ENCODE measurements around the gene CTSW.
"Not testable (repeated sequence)": the region's sequence is repeated elsewhere in the genome, so short reads cannot be mapped to it uniquely, and the experiment has no call there.

CTSW gene

DNA sequence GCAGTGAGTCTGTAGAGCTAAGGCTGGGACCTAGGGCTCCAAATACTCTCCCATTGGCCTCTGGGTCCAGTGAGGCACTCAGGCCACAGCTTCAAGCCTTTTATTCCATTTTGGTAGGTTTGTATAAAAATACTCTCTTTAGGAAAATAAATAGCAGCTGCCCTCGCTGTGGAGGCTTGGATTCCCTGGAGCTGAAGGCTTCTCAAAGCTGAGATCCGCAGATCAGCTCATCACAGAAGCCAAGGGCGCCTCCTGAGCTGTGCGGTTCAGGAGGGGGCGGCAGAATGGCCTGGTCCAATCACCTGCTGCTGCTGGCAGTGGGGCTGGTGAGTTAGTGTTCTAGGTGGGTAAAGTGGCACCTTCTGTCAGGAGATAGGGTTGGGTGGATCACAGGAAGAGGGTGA is 12.5 kb downstream of the CTSW start:
- Histone ChIP-seq H3K27ac (ENCODE audit: low read length) (peak overlapping the region; percentile 72), H3K4me1 (ENCODE audit: control insufficient read depth in 1 of 2, insufficient read depth in 2 of 2, low read length in 2 of 2) (peaks cover 17 to 48% of the 10 kb centered on the region in 2 donors), H3K4me3 (ENCODE audit: low read depth in 1 of 2, low read length in 2 of 2) (peak overlapping the region; percentile 59 to 82)
- not testable (repeated sequence) for H3K27me3 ChIP-seq (ENCODE audit: low read depth, low read length); H3K36me3 ChIP-seq (ENCODE audit: control insufficient read depth in 1 of 2, insufficient read depth in 2 of 2, low read length in 2 of 2); H3K9me3 ChIP-seq (ENCODE audit: control insufficient read depth in 1 of 2, low read length in 2 of 2)

DNA sequence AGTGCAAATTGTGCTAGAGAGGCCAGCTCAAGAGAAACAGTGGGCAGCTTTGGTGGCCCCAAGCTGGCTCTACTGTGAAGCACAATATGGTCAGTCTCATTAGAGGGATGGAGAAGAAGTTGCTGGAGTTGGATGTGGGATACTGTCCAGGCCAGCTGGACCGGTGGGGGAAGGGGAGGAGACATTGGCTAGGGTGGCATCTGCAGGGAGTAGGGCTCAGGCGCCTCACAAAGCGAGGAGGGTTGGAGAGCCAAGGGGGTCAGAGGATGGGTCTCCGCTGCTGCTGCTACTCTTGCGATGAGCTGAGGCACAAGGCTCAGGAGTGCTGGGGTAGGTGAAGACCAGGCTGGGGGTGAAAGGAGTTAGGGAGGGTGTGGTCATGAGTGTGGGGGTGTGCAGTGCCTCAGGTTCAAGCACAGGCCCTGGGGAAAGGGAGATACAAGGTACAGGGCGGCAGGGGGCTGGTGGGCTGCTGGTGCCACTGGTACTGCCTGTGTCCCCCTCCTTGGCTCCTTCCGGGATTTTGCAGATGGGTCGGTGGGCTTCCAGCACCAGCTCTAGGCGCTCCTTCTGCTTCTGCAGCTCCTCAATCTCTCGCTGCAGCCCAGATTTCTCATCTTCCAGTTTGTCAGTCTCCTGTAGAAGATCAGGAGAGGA is 13.2 kb downstream of the CTSW start:
- peak overlapping the region in 1 of 2 donors; percentile 82 for H3K4me3 ChIP-seq (ENCODE audit: low read depth in 1 of 2, low read length in 2 of 2)
- H3K36me3 ChIP-seq (ENCODE audit: control insufficient read depth in 1 of 2, insufficient read depth in 2 of 2, low read length in 2 of 2), result no peaks in the 10 kb centered on the region
- no peaks in the 10 kb centered on the region for H3K27me3 ChIP-seq (ENCODE audit: low read depth, low read length)
- H3K9me3 ChIP-seq (ENCODE audit: control insufficient read depth in 1 of 2, low read length in 2 of 2), result no peaks in the 10 kb centered on the region
- H3K4me1 ChIP-seq (ENCODE audit: control insufficient read depth in 1 of 2, insufficient read depth in 2 of 2, low read length in 2 of 2), result peaks cover 12 to 41% of the 10 kb centered on the region in 2 donors
- H3K27ac ChIP-seq (ENCODE audit: low read length), result no peak overlapping the region

DNA sequence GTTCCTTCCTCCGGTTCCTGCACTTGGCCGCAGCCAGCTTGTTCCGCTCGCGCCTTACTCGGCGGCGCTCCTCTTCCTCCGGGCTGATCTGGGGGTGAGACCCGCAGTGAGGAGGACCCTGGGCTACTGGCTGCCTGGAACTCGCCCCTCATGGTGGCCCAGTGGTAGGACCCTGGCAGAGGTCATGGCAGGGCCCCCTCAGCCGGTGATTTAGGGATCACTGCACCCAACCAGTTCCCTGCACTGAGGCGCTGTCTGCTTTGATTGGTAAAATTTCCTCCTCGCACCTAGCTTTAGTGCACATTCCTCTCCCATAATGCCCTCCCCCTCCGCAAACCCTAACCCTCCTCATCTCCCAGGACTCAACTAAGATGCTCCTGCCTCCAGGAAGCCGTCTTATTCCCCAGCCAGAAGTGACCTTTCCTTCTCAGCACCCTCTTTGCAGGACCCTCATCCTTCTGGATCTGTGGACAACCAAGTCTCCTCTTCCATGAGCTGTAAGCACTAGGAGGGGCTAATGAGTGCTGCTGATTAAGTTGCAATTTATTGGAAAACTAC is 14.5 kb downstream of the CTSW start:
- no peaks in the 10 kb centered on the region for H3K36me3 ChIP-seq (ENCODE audit: control insufficient read depth in 1 of 2, insufficient read depth in 2 of 2, low read length in 2 of 2)
- peak overlapping the region; percentile 56 for H3K27ac ChIP-seq (ENCODE audit: low read length)
- H3K4me1 ChIP-seq (ENCODE audit: control insufficient read depth in 1 of 2, insufficient read depth in 2 of 2, low read length in 2 of 2), result peaks cover 11 to 45% of the 10 kb centered on the region in 2 donors
- H3K4me3 ChIP-seq (ENCODE audit: low read depth in 1 of 2, low read length in 2 of 2), result peak overlapping the region; percentile 11 to 33
- H3K9me3 ChIP-seq (ENCODE audit: control insufficient read depth in 1 of 2, low read length in 2 of 2), result no peaks in the 10 kb centered on the region
- H3K27me3 ChIP-seq (ENCODE audit: low read depth, low read length), result no peaks in the 10 kb centered on the region

DNA sequence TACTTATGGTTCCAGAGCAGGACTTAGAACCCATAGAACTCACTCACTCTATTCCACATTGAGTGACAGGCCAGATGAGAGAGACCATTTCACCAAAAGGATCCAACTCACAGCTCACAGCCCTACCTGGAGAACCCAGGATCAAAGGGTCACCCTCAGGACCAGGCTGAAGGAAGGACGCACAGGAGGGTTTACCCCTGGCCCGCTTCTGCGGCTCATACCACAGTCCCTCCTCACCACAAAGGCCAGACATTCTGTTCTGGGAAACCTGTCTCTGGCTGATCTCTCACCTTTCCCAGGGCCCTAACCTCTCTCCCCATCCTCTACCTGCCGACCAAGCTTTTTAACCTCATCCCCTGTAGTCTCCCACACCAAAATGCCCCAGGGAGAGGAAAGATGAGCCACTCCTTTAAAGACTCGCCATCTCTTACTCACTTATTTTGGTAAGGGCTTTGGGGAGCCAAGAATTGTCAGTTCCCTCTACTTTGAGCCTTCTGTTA is 15.9 kb downstream of the CTSW start:
- H3K9me3 ChIP-seq (ENCODE audit: control insufficient read depth in 1 of 2, low read length in 2 of 2), result no peaks in the 10 kb centered on the region
- no peaks in the 10 kb centered on the region for H3K36me3 ChIP-seq (ENCODE audit: control insufficient read depth in 1 of 2, insufficient read depth in 2 of 2, low read length in 2 of 2)
- no peak overlapping the region for H3K27ac ChIP-seq (ENCODE audit: low read length)
- peaks cover 4 to 46% of the 10 kb centered on the region in 2 donors for H3K4me1 ChIP-seq (ENCODE audit: control insufficient read depth in 1 of 2, insufficient read depth in 2 of 2, low read length in 2 of 2)
- no peaks in the 10 kb centered on the region for H3K27me3 ChIP-seq (ENCODE audit: low read depth, low read length)
- H3K4me3 ChIP-seq (ENCODE audit: low read depth in 1 of 2, low read length in 2 of 2), result no peak overlapping the region

DNA sequence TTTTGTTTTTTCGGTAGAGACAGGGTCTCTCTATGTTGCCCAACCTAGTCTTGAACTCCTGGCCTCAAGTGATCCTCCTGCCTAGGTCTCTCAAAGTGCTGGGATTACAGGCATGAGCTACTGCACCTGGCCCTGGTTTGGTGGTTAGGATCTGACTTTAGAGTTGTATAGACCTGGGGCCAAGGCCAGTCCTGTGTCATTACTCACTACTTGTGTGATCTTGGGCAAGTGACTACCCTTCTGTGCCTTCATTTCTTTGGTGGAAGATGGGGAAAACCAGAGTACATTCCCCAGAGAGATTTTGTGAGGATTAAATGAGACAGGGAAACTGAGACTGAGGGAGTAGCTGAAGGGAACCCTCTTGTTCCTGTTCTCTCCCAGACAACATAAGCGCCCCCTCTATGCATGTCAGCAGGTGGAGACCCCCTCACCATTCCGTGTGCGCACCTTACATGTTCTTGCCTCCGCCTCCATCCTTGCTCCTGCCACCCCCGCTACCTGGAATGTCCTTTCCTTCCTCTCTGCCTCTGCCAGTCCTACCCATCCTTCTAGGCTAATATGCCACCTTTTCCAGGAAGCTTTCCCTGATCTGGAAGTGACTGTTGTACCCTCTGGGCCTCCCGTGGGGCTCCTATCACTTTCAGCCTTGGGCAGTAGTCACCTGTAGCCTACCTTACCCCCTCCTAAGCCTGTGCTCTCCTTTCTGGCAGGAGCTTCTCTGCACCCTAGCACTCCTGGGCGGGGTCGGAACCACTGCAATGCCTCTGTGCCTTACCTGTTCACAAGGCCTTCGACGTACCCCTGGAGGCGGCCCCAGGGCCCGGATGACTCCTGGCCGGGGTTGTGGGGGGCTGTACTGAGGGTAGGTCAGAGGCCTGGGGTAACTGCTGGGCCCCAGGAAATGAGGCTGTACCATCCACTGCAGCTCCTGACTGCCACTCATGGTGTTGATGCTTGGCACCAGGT is 16.7 kb downstream of the CTSW start:
- H3K9me3 ChIP-seq (ENCODE audit: control insufficient read depth in 1 of 2, low read length in 2 of 2), result no peaks in the 10 kb centered on the region
- H3K27ac ChIP-seq (ENCODE audit: low read length), result no peak overlapping the region
- no peaks in the 10 kb centered on the region for H3K27me3 ChIP-seq (ENCODE audit: low read depth, low read length)
- peaks cover 4 to 41% of the 10 kb centered on the region in 2 donors for H3K4me1 ChIP-seq (ENCODE audit: control insufficient read depth in 1 of 2, insufficient read depth in 2 of 2, low read length in 2 of 2)
- H3K36me3 ChIP-seq (ENCODE audit: control insufficient read depth in 1 of 2, insufficient read depth in 2 of 2, low read length in 2 of 2), result no peaks in the 10 kb centered on the region
- H3K4me3 ChIP-seq (ENCODE audit: low read depth in 1 of 2, low read length in 2 of 2), result no peak overlapping the region

DNA sequence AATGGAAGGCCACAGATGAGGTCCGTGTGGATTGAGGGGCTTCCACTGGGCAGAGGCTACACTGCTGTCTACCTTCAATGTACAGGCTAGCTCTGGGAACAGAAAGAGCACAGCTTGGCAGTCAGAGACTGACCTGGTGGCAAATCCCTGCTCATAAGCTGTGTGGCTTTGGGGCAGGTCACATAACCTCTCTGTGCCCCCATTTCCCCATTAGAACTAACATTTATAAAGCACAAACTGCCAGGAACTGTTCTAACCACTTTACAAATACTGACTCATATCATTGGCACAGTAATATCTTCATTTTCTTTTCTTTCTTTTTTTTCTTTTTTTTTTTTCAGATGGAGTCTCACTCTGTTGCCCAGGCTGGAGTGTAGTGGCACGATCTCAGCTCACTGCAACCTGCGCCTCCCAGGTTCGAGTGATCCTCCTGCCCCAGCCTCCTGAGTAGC is 17.4 kb downstream of the CTSW start:
- Histone ChIP-seq H3K36me3 (ENCODE audit: control insufficient read depth in 1 of 2, insufficient read depth in 2 of 2, low read length in 2 of 2) (no peaks in the 10 kb centered on the region), H3K9me3 (ENCODE audit: control insufficient read depth in 1 of 2, low read length in 2 of 2) (no peaks in the 10 kb centered on the region), H3K27ac (ENCODE audit: low read length) (no peak overlapping the region), H3K27me3 (ENCODE audit: low read depth, low read length) (no peaks in the 10 kb centered on the region), H3K4me3 (ENCODE audit: low read depth in 1 of 2, low read length in 2 of 2) (no peak overlapping the region), H3K4me1 (ENCODE audit: control insufficient read depth in 1 of 2, insufficient read depth in 2 of 2, low read length in 2 of 2) (peaks cover 2 to 34% of the 10 kb centered on the region in 2 donors)

DNA sequence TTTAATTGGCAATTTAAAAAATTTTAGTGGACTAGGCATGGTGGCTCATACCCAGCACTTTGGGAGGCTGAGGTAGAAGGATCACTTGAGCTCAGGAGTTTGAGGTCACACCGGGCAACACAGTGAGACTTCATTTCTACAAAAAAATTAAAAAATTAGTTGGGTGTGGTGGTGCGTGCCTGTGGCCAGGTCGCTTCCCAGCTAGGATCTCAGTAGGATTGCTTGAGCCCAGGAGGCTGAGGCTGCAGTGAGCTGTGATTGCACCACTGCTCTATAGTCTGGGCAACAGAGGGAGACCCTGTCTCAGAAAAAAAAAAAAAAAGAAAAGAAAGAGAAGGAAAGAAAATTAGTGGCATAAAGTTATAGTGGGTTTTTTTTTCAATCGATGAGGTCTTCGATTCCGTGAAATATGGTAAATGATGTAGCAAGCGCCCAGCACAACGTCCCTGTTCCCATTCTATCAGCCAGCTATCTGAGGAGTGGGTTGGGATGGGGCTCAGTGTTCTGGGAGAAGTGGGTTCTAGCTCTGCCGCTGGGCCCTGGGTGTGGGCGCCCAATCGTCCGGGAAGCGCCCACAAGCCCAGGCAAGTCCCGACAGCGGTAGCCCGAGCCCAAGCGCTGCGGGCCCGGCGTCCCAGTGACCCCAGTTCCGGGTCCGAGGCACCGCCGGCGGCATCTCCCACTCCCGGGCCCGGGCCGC is 19.2 kb downstream of the CTSW start:
- no peak overlapping the region for H3K27ac ChIP-seq (ENCODE audit: low read length)
- peaks cover 0 to 18% of the 10 kb centered on the region in 2 donors for H3K4me1 ChIP-seq (ENCODE audit: control insufficient read depth in 1 of 2, insufficient read depth in 2 of 2, low read length in 2 of 2)

DNA sequence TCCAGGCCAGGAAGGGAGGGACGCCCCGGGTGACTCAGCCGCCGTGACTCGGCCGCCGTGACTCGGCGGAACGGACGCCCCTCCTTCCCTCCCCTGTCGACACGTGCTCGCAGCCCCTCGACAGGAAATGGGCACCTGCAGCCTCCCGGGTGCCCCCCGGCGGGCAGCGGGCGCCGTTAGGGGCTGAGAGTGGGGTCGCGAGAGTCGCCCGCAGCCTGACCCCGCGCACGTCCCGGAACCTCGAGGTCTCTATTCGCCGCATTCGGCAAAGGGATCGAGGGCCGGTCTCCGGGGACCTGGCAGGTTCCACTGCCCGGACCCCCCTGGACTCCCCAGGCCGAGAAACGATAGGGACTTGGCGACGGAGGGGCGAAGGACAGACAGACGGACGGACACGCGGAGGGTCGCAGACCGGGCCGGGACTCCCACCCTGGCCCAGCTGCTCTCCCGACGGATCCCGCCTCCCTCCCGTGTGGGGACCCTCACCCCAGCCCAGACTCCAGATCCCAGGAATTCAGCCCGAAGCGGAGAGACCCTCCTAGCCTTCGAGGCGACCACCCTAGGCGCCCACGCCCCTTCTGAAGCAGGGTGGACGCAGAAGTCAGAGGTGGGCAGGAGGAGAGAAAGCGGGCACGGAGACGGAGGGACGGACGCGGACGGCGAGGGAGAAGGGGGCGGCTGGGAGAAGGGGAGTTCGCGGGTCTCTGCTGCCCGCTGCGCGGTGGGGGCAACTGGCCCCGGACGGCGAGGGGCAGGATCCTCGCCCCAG is 19.9 kb downstream of the CTSW start:
- Histone ChIP-seq H3K4me1 (ENCODE audit: control insufficient read depth in 1 of 2, insufficient read depth in 2 of 2, low read length in 2 of 2) (peaks cover 0 to 13% of the 10 kb centered on the region in 2 donors), H3K27ac (ENCODE audit: low read length) (no peak overlapping the region), H3K9me3 (ENCODE audit: control insufficient read depth in 1 of 2, low read length in 2 of 2) (no peaks in the 10 kb centered on the region), H3K4me3 (ENCODE audit: low read depth in 1 of 2, low read length in 2 of 2) (peak overlapping the region; percentile 65 to 66), H3K27me3 (ENCODE audit: low read depth, low read length) (no peaks in the 10 kb centered on the region), H3K36me3 (ENCODE audit: control insufficient read depth in 1 of 2, insufficient read depth in 2 of 2, low read length in 2 of 2) (no peaks in the 10 kb centered on the region)

More for the DNA sequence above, 19.2 kb downstream of the CTSW start:
- Histone ChIP-seq H3K9me3 (ENCODE audit: control insufficient read depth in 1 of 2, low read length in 2 of 2) (no peaks in the 10 kb centered on the region), H3K27me3 (ENCODE audit: low read depth, low read length) (no peaks in the 10 kb centered on the region), H3K36me3 (ENCODE audit: control insufficient read depth in 1 of 2, insufficient read depth in 2 of 2, low read length in 2 of 2) (no peaks in the 10 kb centered on the region), H3K4me3 (ENCODE audit: low read depth in 1 of 2, low read length in 2 of 2) (peak overlapping the region; percentile 65 to 66)

DNA sequence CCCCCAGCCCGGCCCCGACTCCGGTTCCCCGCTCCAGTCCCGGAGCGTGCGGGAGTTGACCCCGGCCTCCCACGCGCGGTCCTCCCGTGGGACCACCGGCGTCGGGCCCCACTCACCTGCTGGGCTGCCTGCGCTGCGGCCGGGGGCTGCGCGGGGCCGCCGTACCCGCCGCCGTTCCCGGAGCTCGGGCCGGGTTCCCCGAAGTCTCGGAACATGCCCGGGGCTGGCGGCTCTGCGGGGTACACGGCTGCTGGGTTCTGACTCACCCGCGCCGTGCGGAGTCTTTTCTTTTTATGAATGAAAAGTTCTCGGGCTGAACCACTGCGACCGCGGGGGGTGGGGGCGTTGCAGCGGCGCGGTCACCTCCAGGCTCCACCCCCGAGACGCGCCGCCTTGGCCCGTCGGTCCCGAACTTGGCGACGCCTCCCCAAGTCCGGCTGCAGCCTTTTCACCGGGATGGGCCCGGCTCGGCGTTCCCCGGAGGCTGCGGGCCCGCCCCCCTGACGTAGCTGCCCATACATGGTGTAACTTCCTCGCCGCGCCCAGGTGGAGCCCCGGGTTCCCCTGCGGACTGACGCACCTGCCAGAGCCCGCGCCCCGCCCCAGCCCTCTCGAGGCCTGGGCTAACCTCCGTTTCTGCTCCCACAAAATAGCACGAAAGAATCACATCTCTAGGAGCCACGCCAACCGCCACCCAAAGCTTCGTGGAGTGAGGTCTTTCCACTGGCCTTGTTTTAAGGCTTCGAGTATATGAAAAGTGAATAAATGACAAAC is 20.7 kb downstream of the CTSW start, which contains the start of gene FOSL1:
TSS of gene FOSL1 (minus strand) at position 264 of the 774 bp plus-strand sequence. CDS start at position 215, 49 bp downstream.
- Histone ChIP-seq H3K36me3 (ENCODE audit: control insufficient read depth in 1 of 2, insufficient read depth in 2 of 2, low read length in 2 of 2) (no peaks in the 10 kb centered on the region), H3K4me3 (ENCODE audit: low read depth in 1 of 2, low read length in 2 of 2) (peak within 1 kb of the TSS; percentile 65 to 66), H3K27ac (ENCODE audit: low read length) (no peak within 1 kb of the TSS), H3K27me3 (ENCODE audit: low read depth, low read length) (no peaks in the 10 kb centered on the region), H3K4me1 (ENCODE audit: control insufficient read depth in 1 of 2, insufficient read depth in 2 of 2, low read length in 2 of 2) (peaks cover 0 to 13% of the 10 kb centered on the region in 2 donors), H3K9me3 (ENCODE audit: control insufficient read depth in 1 of 2, low read length in 2 of 2) (no peaks in the 10 kb centered on the region)

DNA sequence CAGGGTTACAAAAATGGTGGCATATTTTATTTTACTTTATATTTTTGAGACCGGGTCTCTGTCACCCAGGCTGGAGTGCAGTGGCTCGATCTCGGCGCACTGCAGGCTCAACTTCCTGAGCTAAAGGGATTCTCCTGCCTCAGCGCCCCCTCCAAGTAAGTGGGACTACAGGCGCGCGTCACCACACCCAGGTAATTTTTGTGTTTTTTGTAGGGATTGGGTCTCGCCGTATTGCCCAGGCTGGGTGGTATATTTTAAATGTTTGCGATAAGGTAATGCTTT is 21.2 kb downstream of the CTSW start:
- no peaks in the 10 kb centered on the region for H3K9me3 ChIP-seq (ENCODE audit: control insufficient read depth in 1 of 2, low read length in 2 of 2)
- no peak overlapping the region for H3K27ac ChIP-seq (ENCODE audit: low read length)
- H3K27me3 ChIP-seq (ENCODE audit: low read depth, low read length), result no peaks in the 10 kb centered on the region
- peak overlapping the region; percentile 11 to 66 for H3K4me3 ChIP-seq (ENCODE audit: low read depth in 1 of 2, low read length in 2 of 2)
- no peaks in the 10 kb centered on the region for H3K36me3 ChIP-seq (ENCODE audit: control insufficient read depth in 1 of 2, insufficient read depth in 2 of 2, low read length in 2 of 2)
- peaks cover 0 to 13% of the 10 kb centered on the region in 2 donors for H3K4me1 ChIP-seq (ENCODE audit: control insufficient read depth in 1 of 2, insufficient read depth in 2 of 2, low read length in 2 of 2)

All from muscle layer of duodenum (tissue), 2 donors.